Lung (tissue), 4 donors: ENCODE results near the gene PERCC1. TPM values are rescaled to one million over a fixed set of nuclear protein-coding genes. Genes with fewer than 3 reads are reported as not detected.

Experiments used
- polyA plus RNA-seq, 2 donors: library from polyadenylated mRNA; stranded (reverse); fragments of 200-250 nt; gene quantifications; one replicate each; pipeline ENCODE4 v1.2.1, GENCODE V29; 2013
- total RNA-seq, 2 donors: library from RNA; depleted of rRNA in 1 of 2; stranded (reverse); fragments of >200 nt in 1 of 2; gene quantifications; one replicate each; pipeline ENCODE4 v1.2.1, GENCODE V29; 2014 to 2021
- donor health status: Bipolar disorder and iron deficiency.
- donor health status: healthy.
- donor health status: DM: yes; HTN: yes; CAD: no.

PERCC1 gene
- total and polyA plus RNA-seq, 4 donors = 0.12 to 0.57 (median 0.46) TPM; not detected in 1

Other genes with a start within 250 kb of the PERCC1 start
- gene TPSG1, start 205.8 kb upstream of the PERCC1 start, total RNA-seq = 1 to 10 TPM in 1 of 2 donors, not detected in 1; 2.9 TPM
- under 1 TPM; 0.03 to 0.71 TPM for gene TPSG1, start 205.8 kb upstream of the PERCC1 start, polyA plus RNA-seq
- gene TPSB2, start 200.9 kb upstream of the PERCC1 start, total RNA-seq = 100 to 1,000 TPM in 1 of 2 donors, under 1 TPM in 1; 0.46 to 154 TPM
- gene TPSB2, start 200.9 kb upstream of the PERCC1 start, polyA plus RNA-seq = 10 to 100 TPM; 12.9 to 91.5 TPM
- gene TPSAB1, start 190.4 kb upstream of the PERCC1 start, total RNA-seq = 100 to 1,000 TPM in 1 of 2 donors, not detected in 1; 129 TPM
- gene TPSAB1, start 190.4 kb upstream of the PERCC1 start, polyA plus RNA-seq = 10 to 100 TPM; 10.1 to 89.3 TPM
- 1 to 10 TPM in 1 of 2 donors, not detected in 1; 7.0 TPM for gene TPSD1, start 175.0 kb upstream of the PERCC1 start, total RNA-seq
- 1 to 10 TPM in 1 of 2 donors, under 1 TPM in 1; 0.54 to 2.9 TPM for gene TPSD1, start 175.0 kb upstream of the PERCC1 start, polyA plus RNA-seq
- gene UBE2I, start 121.4 kb upstream of the PERCC1 start, total RNA-seq = 10 to 100 TPM; 91.2 to 96.8 TPM
- gene UBE2I, start 121.4 kb upstream of the PERCC1 start, polyA plus RNA-seq = 10 to 100 TPM; 63.9 to 71.7 TPM
- gene BAIAP3, start 97.4 kb upstream of the PERCC1 start, total RNA-seq = 10 to 100 TPM; 15.9 to 46.6 TPM
- gene BAIAP3, start 97.4 kb upstream of the PERCC1 start, polyA plus RNA-seq = 1 to 10 TPM; 4.5 to 7.9 TPM
- gene TSR3, start 79.2 kb upstream of the PERCC1 start, total RNA-seq = 10 to 100 TPM; 32.5 to 66.4 TPM
- 10 to 100 TPM; 54.7 to 58.5 TPM for gene TSR3, start 79.2 kb upstream of the PERCC1 start, polyA plus RNA-seq
- gene GNPTG, start 79.1 kb upstream of the PERCC1 start, total RNA-seq = 10 to 100 TPM; 34.8 to 80.1 TPM
- 10 to 100 TPM; 75.5 to 92.7 TPM for gene GNPTG, start 79.1 kb upstream of the PERCC1 start, polyA plus RNA-seq
- 10 to 100 TPM; 21.8 to 31.2 TPM for gene UNKL, start 16.4 kb upstream of the PERCC1 start, total RNA-seq
- 10 to 100 TPM in 1 of 2 donors, 1 to 10 TPM in 1; 7.9 to 11.9 TPM for gene UNKL, start 16.4 kb upstream of the PERCC1 start, polyA plus RNA-seq
- 10 to 100 TPM in 1 of 2 donors, 1 to 10 TPM in 1; 6.4 to 12.8 TPM for gene UQCC4, start 10.3 kb upstream of the PERCC1 start, total RNA-seq
- 10 to 100 TPM; 12.2 to 30.6 TPM for gene UQCC4, start 10.3 kb upstream of the PERCC1 start, polyA plus RNA-seq
- 1 to 10 TPM in 1 of 2 donors, under 1 TPM in 1; 0.63 to 1.3 TPM for gene CCDC154, start 13.5 kb downstream of the PERCC1 start, total RNA-seq
- 1 to 10 TPM; 1.5 to 4.5 TPM for gene CCDC154, start 13.5 kb downstream of the PERCC1 start, polyA plus RNA-seq
- 100 to 1,000 TPM in 1 of 2 donors, 10 to 100 TPM in 1; 73.3 to 103 TPM for gene CLCN7, start 44.0 kb downstream of the PERCC1 start, total RNA-seq
- gene CLCN7, start 44.0 kb downstream of the PERCC1 start, polyA plus RNA-seq = 100 to 1,000 TPM in 1 of 2 donors, 10 to 100 TPM in 1; 61.1 to 119 TPM
- gene PTX4, start 57.9 kb downstream of the PERCC1 start, total RNA-seq = under 1 TPM; 0.25 to 0.31 TPM
- gene PTX4, start 57.9 kb downstream of the PERCC1 start, polyA plus RNA-seq = under 1 TPM in 1 of 2 donors, not detected in 1; 0.02 TPM
- 10 to 100 TPM; 24.4 to 46.3 TPM for gene TELO2, start 62.3 kb downstream of the PERCC1 start, total RNA-seq
- gene TELO2, start 62.3 kb downstream of the PERCC1 start, polyA plus RNA-seq = 10 to 100 TPM; 39.2 to 64.2 TPM
- gene TMEM204, start 102.6 kb downstream of the PERCC1 start, total RNA-seq = 10 to 100 TPM; 24.7 to 49.2 TPM
- gene TMEM204, start 102.6 kb downstream of the PERCC1 start, polyA plus RNA-seq = 100 to 1,000 TPM in 1 of 2 donors, 10 to 100 TPM in 1; 31.6 to 116 TPM
- 10 to 100 TPM; 42.4 to 48.5 TPM for gene IFT140, start 181.0 kb downstream of the PERCC1 start, total RNA-seq
- 10 to 100 TPM; 13.6 to 24.8 TPM for gene IFT140, start 181.0 kb downstream of the PERCC1 start, polyA plus RNA-seq
- gene CRAMP1, start 181.3 kb downstream of the PERCC1 start, total RNA-seq = 10 to 100 TPM; 16.3 to 20.4 TPM
- gene CRAMP1, start 181.3 kb downstream of the PERCC1 start, polyA plus RNA-seq = 1 to 10 TPM; 6.6 to 8.7 TPM
- 10 to 100 TPM; 53.4 to 71.9 TPM for gene JPT2, start 247.2 kb downstream of the PERCC1 start, total RNA-seq
- gene JPT2, start 247.2 kb downstream of the PERCC1 start, polyA plus RNA-seq = 10 to 100 TPM; 28.7 to 49.7 TPM